ACC112 (cell line): Measurements from ENCODE around the gene SPTBN5.

Experiments used
- H2AFZ ChIP-seq: fragments of 200-600 bp; sonication (generic); one replicate; pipeline ENCODE4 v1.6.0; 2017; ENCODE audit warnings: antibody characterized with exemption, low read length; ENCODE audit not compliant: unreplicated experiment
- H3K27ac ChIP-seq: fragments of 200-600 bp; sonication (generic); 2 replicates; pipeline ENCODE4 v1.5.1; 2014; ENCODE audit warnings: low read depth, mild to moderate bottlenecking, antibody characterized with exemption, low read length, moderate library complexity
- H3K27me3 ChIP-seq: fragments of 200-600 bp; sonication (generic); 2 replicates; pipeline ENCODE4 v1.6.1; 2014; ENCODE audit warnings: mild to moderate bottlenecking, antibody characterized with exemption, low read length, moderate library complexity, mixed read lengths; ENCODE audit not compliant: insufficient read depth
- H3K36me3 ChIP-seq: fragments of 200-600 bp; sonication (generic); 2 replicates; pipeline ENCODE4 v1.6.1; 2016; ENCODE audit warnings: mild to moderate bottlenecking, antibody characterized with exemption, low read length, moderate library complexity, mixed read lengths; ENCODE audit not compliant: insufficient read depth
- H3K4me1 ChIP-seq: fragments of 200-600 bp; sonication (generic); one replicate; pipeline ENCODE4 v1.6.1; 2016; ENCODE audit warnings: low read length, mixed read lengths; ENCODE audit not compliant: insufficient read depth, unreplicated experiment, control insufficient read depth
- H3K4me3 ChIP-seq: fragments of 200-600 bp; sonication (generic); 2 replicates; pipeline ENCODE4 v1.5.1; 2014; ENCODE audit warnings: mild to moderate bottlenecking, low read depth, low read length
- H3K79me2 ChIP-seq: fragments of 200-600 bp; sonication (generic); one replicate; pipeline ENCODE4 v1.6.0; 2016; ENCODE audit warnings: low read length; ENCODE audit not compliant: control insufficient read depth, unreplicated experiment, insufficient read depth

Gene SPTBN5

GRCh38 chr15:41917767-41918430 lies 24.0 kb upstream of the SPTBN5 start:
- peaks cover 13% of the 10 kb centered on the region; the same call in 1 of the 2 replicates for H3K36me3 ChIP-seq
- no peak overlapping the region for H2AFZ ChIP-seq

GRCh38 chr15:41915255-41915994 lies 21.6 kb upstream of the SPTBN5 start:
- Histone ChIP-seq H3K4me1 (peaks cover 20% of the 10 kb centered on the region), H3K79me2 (peaks cover 2% of the 10 kb centered on the region), H3K27ac (no peak overlapping the region), H3K4me3 (no peak overlapping the region), H3K27me3 (no peaks in the 10 kb centered on the region), H2AFZ (no peak overlapping the region), H3K36me3 (peaks cover 13% of the 10 kb centered on the region; the same call in 1 of the 2 replicates)

More at GRCh38 chr15:41917767-41918430, 24.0 kb upstream of the SPTBN5 start:
- H3K79me2 ChIP-seq: peaks cover 2% of the 10 kb centered on the region
- H3K4me1 ChIP-seq: peaks cover 25% of the 10 kb centered on the region
- no peak overlapping the region; the same call in 1 of the 2 replicates for H3K4me3 ChIP-seq
- H3K27me3 ChIP-seq: no peaks in the 10 kb centered on the region
- H3K27ac ChIP-seq: no peak overlapping the region

DNA sequence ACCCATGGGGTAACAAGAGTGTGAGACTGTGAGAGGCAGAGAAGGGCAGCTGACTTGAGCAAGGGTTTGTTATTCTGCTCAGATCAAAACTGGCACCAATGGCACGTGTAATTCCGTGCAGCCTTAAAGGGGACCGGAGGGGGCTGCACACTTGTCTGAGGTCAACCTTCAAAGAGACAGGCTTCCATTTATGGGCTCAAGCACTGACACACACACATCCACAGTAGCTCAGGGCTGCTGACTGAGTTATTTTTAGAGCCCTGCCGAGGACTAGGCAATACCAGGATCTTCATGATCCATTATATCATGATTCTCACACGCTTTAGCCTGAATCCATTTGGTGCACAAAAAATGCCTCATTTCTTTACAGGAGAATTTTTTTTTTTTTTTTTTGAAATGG lies 20.6 kb upstream of the SPTBN5 start:
- Histone ChIP-seq H3K4me1 (peaks cover 10% of the 10 kb centered on the region), H3K27ac (no peak overlapping the region), H3K79me2 (peaks cover 2% of the 10 kb centered on the region), H3K36me3 (peaks cover 17% of the 10 kb centered on the region; the same call in 1 of the 2 replicates), H2AFZ (no peak overlapping the region), H3K4me3 (no peak overlapping the region), H3K27me3 (no peaks in the 10 kb centered on the region)

DNA sequence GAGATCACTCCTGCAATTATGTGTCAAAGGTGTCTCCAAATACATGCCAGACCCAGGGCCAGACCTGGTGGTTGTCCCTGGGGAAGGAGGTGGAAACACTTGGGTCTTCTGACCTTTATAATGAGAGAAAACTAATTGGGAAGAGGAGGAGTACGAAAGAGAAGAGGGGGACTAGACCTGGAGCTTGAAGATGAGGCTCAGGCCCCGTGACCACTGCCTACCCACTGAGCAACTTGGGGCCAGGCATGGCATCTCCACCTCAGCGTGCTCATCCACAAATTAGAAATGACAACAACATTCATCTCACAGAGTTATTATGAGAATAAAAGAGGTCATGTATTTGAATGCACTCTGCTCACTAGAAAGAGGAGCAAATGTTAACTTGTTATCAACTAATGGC lies 19.4 kb upstream of the SPTBN5 start:
- peaks cover 2% of the 10 kb centered on the region for H3K79me2 ChIP-seq
- no peak overlapping the region for H2AFZ ChIP-seq
- no peak overlapping the region for H3K4me3 ChIP-seq
- H3K27me3 ChIP-seq: no peaks in the 10 kb centered on the region
- no peak overlapping the region for H3K27ac ChIP-seq
- H3K4me1 ChIP-seq: peaks cover 10% of the 10 kb centered on the region
- H3K36me3 ChIP-seq: 0 out of 2 replicates have a peak, but pooled peaks cover 10% of the 10 kb centered on the region

DNA sequence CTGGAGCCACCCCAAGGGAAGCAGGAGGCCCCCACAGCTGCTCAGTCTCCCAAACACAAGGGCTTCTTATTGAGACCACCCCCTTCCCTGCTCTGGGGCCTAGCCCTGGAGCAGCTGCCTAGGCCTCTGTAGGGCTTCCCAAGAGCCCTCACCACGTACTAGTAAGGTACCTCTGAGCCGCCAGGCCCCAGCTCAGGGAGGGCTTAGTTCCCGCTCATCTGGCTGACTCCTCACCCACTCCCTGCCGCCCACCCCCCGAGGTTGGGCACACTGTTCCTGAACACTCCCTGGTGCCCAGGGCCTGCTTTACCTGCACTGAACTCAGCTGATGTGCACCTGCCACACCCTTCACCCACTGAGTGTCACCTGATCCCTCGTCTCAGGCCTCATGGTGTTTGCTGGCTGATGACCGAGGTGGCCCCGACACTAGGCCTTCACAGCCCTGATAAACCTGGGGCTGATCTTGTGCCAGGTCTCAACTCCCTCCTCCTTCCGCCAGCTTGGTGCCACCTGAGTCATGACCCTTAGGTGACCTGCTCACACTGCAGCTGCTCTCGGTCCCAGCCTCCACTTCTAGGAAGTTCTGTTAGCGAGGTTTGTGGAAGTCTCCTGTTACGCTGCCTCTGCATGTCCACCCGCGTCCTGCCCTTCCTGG lies 18.0 kb upstream of the SPTBN5 start:
- Histone ChIP-seq H3K27me3 (no peaks in the 10 kb centered on the region), H2AFZ (no peak overlapping the region), H3K4me1 (no peaks in the 10 kb centered on the region), H3K79me2 (peaks cover 2% of the 10 kb centered on the region), H3K36me3 (peaks cover 17% of the 10 kb centered on the region; the same call in 1 of the 2 replicates), H3K27ac (no peak overlapping the region), H3K4me3 (no peak overlapping the region)

- no peaks in the 10 kb centered on the region for H3K79me2 ChIP-seq
- H3K4me3 ChIP-seq: no peak overlapping the region
- H3K36me3 ChIP-seq: peaks cover 20% of the 10 kb centered on the region; the same call in 1 of the 2 replicates
- H2AFZ ChIP-seq: no peak overlapping the region
- H3K27me3 ChIP-seq: no peaks in the 10 kb centered on the region
- H3K27ac ChIP-seq: no peak overlapping the region
- H3K4me1 ChIP-seq: no peaks in the 10 kb centered on the region
Observed at GRCh38 chr15:41908736-41909461, 15.0 kb upstream of the SPTBN5 start.

GRCh38 chr15:41907141-41907540 lies 13.3 kb upstream of the SPTBN5 start:
- Histone ChIP-seq H2AFZ (no peak overlapping the region), H3K27ac (no peak overlapping the region), H3K4me1 (no peaks in the 10 kb centered on the region), H3K27me3 (no peaks in the 10 kb centered on the region), H3K4me3 (no peak overlapping the region), H3K36me3 (peaks cover 20% of the 10 kb centered on the region; the same call in 1 of the 2 replicates), H3K79me2 (no peaks in the 10 kb centered on the region)

DNA sequence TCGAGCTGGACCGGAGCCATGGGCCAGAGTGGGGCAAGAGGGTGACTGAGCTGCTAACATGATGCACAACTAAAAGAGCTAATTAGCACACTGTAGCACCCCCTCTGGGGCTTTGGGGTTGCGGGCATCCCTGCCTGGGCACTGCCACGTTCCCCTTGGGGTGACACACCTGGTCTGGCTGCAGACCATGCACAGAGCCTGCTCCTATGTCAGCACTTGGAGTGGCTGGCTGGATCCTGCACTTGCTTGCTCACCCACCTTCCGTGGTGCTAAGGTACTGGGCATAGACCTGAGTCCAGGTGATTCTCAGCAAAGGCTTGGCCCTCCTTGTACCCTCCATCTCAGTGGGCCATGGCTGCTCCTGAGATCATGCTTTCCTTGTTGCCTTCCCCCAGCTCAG lies 12.8 kb upstream of the SPTBN5 start:
- H3K36me3 ChIP-seq: peaks cover 20% of the 10 kb centered on the region; the same call in 1 of the 2 replicates

DNA sequence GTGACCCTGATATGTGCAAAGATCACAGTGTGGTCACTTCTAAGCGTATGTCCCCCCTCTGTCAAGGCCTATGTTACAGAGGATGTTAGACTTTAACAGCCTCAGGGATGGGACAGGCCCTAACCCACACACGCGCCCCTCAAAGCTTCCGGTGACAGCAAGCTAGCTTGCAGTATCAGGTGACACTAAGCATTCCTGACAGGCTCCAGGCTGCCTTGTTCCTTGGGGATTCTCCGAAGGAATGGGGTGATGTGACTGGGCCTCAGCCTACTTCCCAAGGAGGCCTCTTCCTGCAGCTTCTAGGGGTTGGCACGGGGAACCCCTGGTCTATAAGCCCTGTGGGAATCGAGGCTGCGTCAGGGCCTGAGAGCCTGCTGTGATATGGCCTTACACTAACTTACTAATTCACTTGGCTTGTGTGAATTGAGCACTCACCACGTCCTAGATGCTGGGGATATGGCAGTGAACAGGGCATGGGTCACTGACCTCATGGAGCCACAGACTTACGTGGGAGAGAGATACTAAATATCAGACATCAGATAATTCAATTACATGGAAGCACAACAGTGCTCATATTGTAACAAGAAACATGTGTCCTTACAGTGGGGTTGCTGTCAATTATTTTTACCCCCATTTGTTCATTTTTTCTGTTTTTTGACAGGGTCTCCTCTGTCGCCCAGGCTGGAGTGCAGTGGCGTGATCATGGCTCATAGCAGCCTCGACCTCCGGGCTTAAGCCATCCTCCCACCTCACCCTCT lies 11.4 kb upstream of the SPTBN5 start:
- no peak overlapping the region for H3K27ac ChIP-seq
- no peak overlapping the region for H3K4me3 ChIP-seq

More for the DNA sequence above, 12.8 kb upstream of the SPTBN5 start:
- no peaks in the 10 kb centered on the region for H3K79me2 ChIP-seq
- H2AFZ ChIP-seq: no peak overlapping the region
- H3K27ac ChIP-seq: no peak overlapping the region
- H3K27me3 ChIP-seq: no peaks in the 10 kb centered on the region
- no peaks in the 10 kb centered on the region for H3K4me1 ChIP-seq
- no peak overlapping the region for H3K4me3 ChIP-seq

More for the DNA sequence above, 11.4 kb upstream of the SPTBN5 start:
- Histone ChIP-seq H2AFZ (no peak overlapping the region), H3K27me3 (no peaks in the 10 kb centered on the region), H3K36me3 (peaks cover 20% of the 10 kb centered on the region; the same call in 1 of the 2 replicates), H3K4me1 (no peaks in the 10 kb centered on the region), H3K79me2 (no peaks in the 10 kb centered on the region)
